B cell (primary cell): ENCODE data around the gene NFATC1. TPM values are rescaled to one million over a fixed set of nuclear protein-coding genes. Genes with fewer than 3 reads are reported as not detected.

Source experiments
- ATAC-seq: fragments of 200-7000 bp; cut with Tn5 transposase; one replicate; pipeline ENCODE4 v1.10.0; 2021; ENCODE audit warnings: low read depth, mild to moderate bottlenecking, moderate number of reproducible peaks, moderate library complexity
- CTCF ChIA-PET: fragments of 350-600 bp; sonication (Branson Sonifier 250); formaldehyde crosslinking; loops from one replicate; lab custom pipeline; 2021; ENCODE audit warnings: antibody characterized with exemption, inconsistent platforms; lab: Charles Lee
- POLR2A ChIA-PET: fragments of 350-600 bp; sonication (Branson Sonifier 250); formaldehyde crosslinking; loops from one replicate; lab custom pipeline; 2021; ENCODE audit warnings: antibody characterized with exemption; lab: Charles Lee
- DNase-seq: peaks from one replicate; pipeline ENCODE4 v3.0.0; 2013
- H2AFZ ChIP-seq: 2 replicates; pipeline ENCODE4 v1.6.1; 2012; ENCODE audit warnings: mild to moderate bottlenecking, low read depth, low read length; ENCODE audit not compliant: insufficient read depth, poor library complexity, severe bottlenecking
- H3K27ac ChIP-seq, 2 donors: 1 replicate in 1 of 2; 2 replicates in 1 of 2; pipeline ENCODE4 v1.5.1; 2012 to 2013; ENCODE audit warnings: low read length in 2 of 2, mild to moderate bottlenecking in 2 of 2, moderate library complexity in 1 of 2
- H3K27me3 ChIP-seq, 4 experiments: fragments of 200-600 bp in 1 of 4; sonication (generic) in 1 of 4; replicated peaks in 1 of 4; 1 replicate in 2 of 4; 2 replicates in 2 of 4; pipeline versions ENCODE4 v1.6.1 to v1.7.0; 2013 to 2016; ENCODE audit warnings: low read length in 3 of 4, mild to moderate bottlenecking in 2 of 4, mixed read lengths in 1 of 4, moderate library complexity in 1 of 4; ENCODE audit not compliant: insufficient read depth in 4 of 4, control insufficient read depth in 3 of 4; ENCODE audit errors: control extremely low read depth in 1 of 4
- H3K36me3 ChIP-seq, 2 experiments: replicated peaks in 1 of 2; 1 replicate in 1 of 2; 2 replicates in 1 of 2; pipeline versions ENCODE4 v1.6.1 to v1.7.1; 2013; ENCODE audit warnings: low read length in 1 of 2; ENCODE audit not compliant: insufficient read depth in 2 of 2, control insufficient read depth in 1 of 2; ENCODE audit errors: control extremely low read depth in 1 of 2, extremely low read depth in 1 of 2
- H3K4me1 ChIP-seq, 2 donors: fragments of 200-600 bp in 1 of 2; sonication (generic) in 1 of 2; 1 replicate in 1 of 2; 2 replicates in 1 of 2; pipeline versions ENCODE4 v1.5.1 to v1.6.1; 2013 to 2017; ENCODE audit warnings: low read length in 2 of 2; ENCODE audit not compliant: control insufficient read depth in 2 of 2, insufficient read depth in 2 of 2
- H3K4me2 ChIP-seq: replicated peaks from 2 replicates; pipeline ENCODE3; 2012; ENCODE audit warnings: mild to moderate bottlenecking, low read depth, low read length; ENCODE audit not compliant: poor library complexity, severe bottlenecking
- H3K4me3 ChIP-seq, 5 experiments: fragments of 200-600 bp in 1 of 5; sonication (generic) in 1 of 5; 1 replicate in 3 of 5; 2 replicates in 2 of 5; pipeline versions ENCODE4 v1.5.1 to v1.7.0; 2011 to 2016; ENCODE audit warnings: low read length in 4 of 5, mild to moderate bottlenecking in 4 of 5, low read depth in 2 of 5, control low read depth in 1 of 5, moderate library complexity in 1 of 5; ENCODE audit not compliant: insufficient read depth in 1 of 5; ENCODE audit errors: control extremely low read depth in 1 of 5, extremely low read depth in 1 of 5
- H3K79me2 ChIP-seq: fragments of 200-600 bp; sonication (generic); one replicate; pipeline ENCODE4 v1.6.0; 2016; ENCODE audit warnings: low read length; ENCODE audit not compliant: control insufficient read depth, insufficient read depth
- H3K9ac ChIP-seq: fragments of 200-600 bp; sonication (generic); 2 replicates; pipeline ENCODE4 v1.6.1; 2017; ENCODE audit warnings: mild to moderate bottlenecking, low read length, moderate library complexity
- H3K9me3 ChIP-seq, 3 donors: one replicate each; pipeline versions ENCODE4 v1.6.1 to v1.7.1; 2013; ENCODE audit warnings: low read length in 2 of 3; ENCODE audit not compliant: control insufficient read depth in 2 of 3, insufficient read depth in 1 of 3; ENCODE audit errors: control extremely low read depth in 1 of 3
- H4K20me1 ChIP-seq: 2 replicates; pipeline ENCODE4 v1.6.0; 2012; ENCODE audit warnings: mild to moderate bottlenecking, low read length; ENCODE audit not compliant: insufficient read depth, control insufficient read depth, poor library complexity, severe bottlenecking
- H3K27ac Mint-ChIP-seq: one replicate; pipeline ENCODE4 v1.8.0; 2021; ENCODE audit warnings: mixed read lengths
- H3K27me3 Mint-ChIP-seq: one replicate; pipeline ENCODE4 v1.8.0; 2021; ENCODE audit warnings: mixed read lengths
- H3K4me1 Mint-ChIP-seq: one replicate; pipeline ENCODE4 v1.8.0; 2021; ENCODE audit warnings: mixed read lengths
- H3K4me3 Mint-ChIP-seq: one replicate; pipeline ENCODE4 v1.8.0; 2021; ENCODE audit warnings: mixed read lengths
- H3K9me3 Mint-ChIP-seq: one replicate; pipeline ENCODE4 v1.8.0; 2022; ENCODE audit warnings: mixed read lengths; ENCODE audit not compliant: insufficient read depth
- CTCF ChIP-seq: fragments of 200-600 bp; IDR thresholded peaks from one replicate; pipeline ENCODE4 v1.8.0; 2022; ENCODE audit warnings: antibody characterized with exemption, mild to moderate bottlenecking
- EZH2 ChIP-seq: IDR thresholded peaks from 2 replicates; pipeline ENCODE4 v1.6.1; 2012; ENCODE audit warnings: borderline replicate concordance, low read depth, mild to moderate bottlenecking, moderate library complexity, low read length; ENCODE audit not compliant: insufficient read depth, poor library complexity, severe bottlenecking
- WGBS: methylation state at CpG from one replicate; pipeline ENCODE4 v1.1.5; 2013; ENCODE audit warnings: missing lambda C conversion rate; ENCODE audit not compliant: insufficient coverage; 5-methylcytosine and 5-hydroxymethylcytosine counted together
- intact Hi-C: fragments of 100-400 bp; cut with micrococcal nuclease; formaldehyde crosslinking; loops from one replicate; pipeline ENCODE4 v1.10.0; 2022
- polyA plus RNA-seq: library from polyadenylated mRNA; depleted of rRNA; stranded (reverse); fragments of >200 nt; gene quantifications from 2 replicates; pipeline ENCODE4 v1.2.3, GENCODE V29; 2012
- total RNA-seq, 2 donors: library from RNA; stranded (reverse); fragments of 120-200 nt in 1 of 2; gene quantifications; 1 replicate in 1 of 2; 2 replicates in 1 of 2; pipeline versions ENCODE4 v1.2.3 to v1.2.4, GENCODE V29; 2013 to 2022

The NFATC1 gene
- total and polyA plus RNA-seq, 2 donors (not counting 1 experiment from before 2014, with no cell fraction given): 32.2 to 108 TPM

- Histone ChIP-seq H3K4me3 (no peak overlapping the region), H3K79me2 (peaks cover 84% of the 10 kb centered on the region), H3K9ac (no peak overlapping the region), H2AFZ (no peak overlapping the region), H3K4me2 (no peak overlapping the region), H3K9me3 (no peaks in the 10 kb centered on the region), H3K4me1 (peaks cover 0 to 4% of the 10 kb centered on the region in 2 donors), H4K20me1 (peaks cover 71% of the 10 kb centered on the region), H3K27ac (no peak overlapping the region), H3K36me3 (peaks cover 0 to 72% of the 10 kb centered on the region in 2 experiments), H3K27me3 (no peaks in the 10 kb centered on the region)
- H3K9me3 Mint-ChIP-seq: no peaks in the 10 kb centered on the region
- no peaks in the 10 kb centered on the region for H3K27me3 Mint-ChIP-seq
- DNase-seq (no peak), ATAC-seq (no peak)
- peaks cover 9% of the 10 kb centered on the region for H3K4me1 Mint-ChIP-seq
- TF ChIP-seq EZH2 (no peak), CTCF (no peak)
- intact Hi-C loops: no loop called here
- POLR2A ChIA-PET: no interaction called here
- CTCF ChIA-PET: interaction anchor here (0.5 kb wide), 1 partner anchor 43 kb away, joined by 3 read pairs; no protein-coding TSS in a partner anchor
- 91% methylated on average over 42 of the region's 42 CpGs for WGBS
- H3K4me3 Mint-ChIP-seq: no peak overlapping the region
- peak overlapping the region; percentile 32 for H3K27ac Mint-ChIP-seq
Measured at GRCh38 chr18:79487183-79487800, 91.6 kb downstream of the NFATC1 start.

GRCh38 chr18:79487801-79488201, 92.1 kb downstream of the NFATC1 start:
- no peak overlapping the region for H3K4me2 ChIP-seq

More at GRCh38 chr18:79487801-79488201, 92.1 kb downstream of the NFATC1 start:
- peaks cover 71% of the 10 kb centered on the region for H4K20me1 ChIP-seq
- ATAC-seq: no peak
- Mint-ChIP-seq H3K9me3 (no peaks in the 10 kb centered on the region), H3K4me3 (no peak overlapping the region), H3K27ac (no peak overlapping the region), H3K27me3 (no peaks in the 10 kb centered on the region), H3K4me1 (peaks cover 9% of the 10 kb centered on the region)
- no peaks in the 10 kb centered on the region for H3K9me3 ChIP-seq
- H3K79me2 ChIP-seq: peaks cover 84% of the 10 kb centered on the region
- WGBS: 98% methylated on average over 18 of the region's 22 CpGs
- H3K27me3 ChIP-seq: no peaks in the 10 kb centered on the region
- DNase-seq: no peak
- POLR2A ChIA-PET: no interaction called here
- H3K4me1 ChIP-seq: peaks cover 0 to 4% of the 10 kb centered on the region in 2 donors
- no peak overlapping the region for H3K9ac ChIP-seq
- intact Hi-C loops: no loop called here
- H3K36me3 ChIP-seq: peaks cover 0 to 72% of the 10 kb centered on the region in 2 experiments
- H3K4me3 ChIP-seq: no peak overlapping the region
- TF ChIP-seq CTCF: no peak
- TF ChIP-seq EZH2: no peak
- H3K27ac ChIP-seq: no peak overlapping the region
- H2AFZ ChIP-seq: no peak overlapping the region
- CTCF ChIA-PET: interaction anchor here (0.5 kb wide), 1 partner anchor 43 kb away, joined by 3 read pairs; no protein-coding TSS in a partner anchor
